B cell (primary cell): ENCODE measurements around the gene STX10. TPM values are rescaled to one million over a fixed set of nuclear protein-coding genes. Genes with fewer than 3 reads are reported as not detected.
A peak's percentile ranks its signal among the peaks of the same experiment; 100 is the strongest.

Experiments
- ATAC-seq: fragments of 200-7000 bp; cut with Tn5 transposase; one replicate; pipeline ENCODE4 v1.10.0; 2021; ENCODE audit warnings: low read depth, mild to moderate bottlenecking, moderate number of reproducible peaks, moderate library complexity
- CTCF ChIA-PET: fragments of 350-600 bp; sonication (Branson Sonifier 250); formaldehyde crosslinking; loops from one replicate; lab custom pipeline; 2021; ENCODE audit warnings: antibody characterized with exemption, inconsistent platforms; lab: Charles Lee
- POLR2A ChIA-PET: fragments of 350-600 bp; sonication (Branson Sonifier 250); formaldehyde crosslinking; loops from one replicate; lab custom pipeline; 2021; ENCODE audit warnings: antibody characterized with exemption; lab: Charles Lee
- DNase-seq: peaks from one replicate; pipeline ENCODE4 v3.0.0; 2013
- H2AFZ ChIP-seq: 2 replicates; pipeline ENCODE4 v1.6.1; 2012; ENCODE audit warnings: mild to moderate bottlenecking, low read depth, low read length; ENCODE audit not compliant: insufficient read depth, poor library complexity, severe bottlenecking
- H3K27ac ChIP-seq, 2 donors: 1 replicate in 1 of 2; 2 replicates in 1 of 2; pipeline ENCODE4 v1.5.1; 2012 to 2013; ENCODE audit warnings: low read length in 2 of 2, mild to moderate bottlenecking in 2 of 2, moderate library complexity in 1 of 2
- H3K27me3 ChIP-seq, 4 experiments: fragments of 200-600 bp in 1 of 4; sonication (generic) in 1 of 4; replicated peaks in 1 of 4; 1 replicate in 2 of 4; 2 replicates in 2 of 4; pipeline versions ENCODE4 v1.6.1 to v1.7.0; 2013 to 2016; ENCODE audit warnings: low read length in 3 of 4, mild to moderate bottlenecking in 2 of 4, mixed read lengths in 1 of 4, moderate library complexity in 1 of 4; ENCODE audit not compliant: insufficient read depth in 4 of 4, control insufficient read depth in 3 of 4; ENCODE audit errors: control extremely low read depth in 1 of 4
- H3K36me3 ChIP-seq, 2 experiments: replicated peaks in 1 of 2; 1 replicate in 1 of 2; 2 replicates in 1 of 2; pipeline versions ENCODE4 v1.6.1 to v1.7.1; 2013; ENCODE audit warnings: low read length in 1 of 2; ENCODE audit not compliant: insufficient read depth in 2 of 2, control insufficient read depth in 1 of 2; ENCODE audit errors: control extremely low read depth in 1 of 2, extremely low read depth in 1 of 2
- H3K4me1 ChIP-seq, 2 donors: fragments of 200-600 bp in 1 of 2; sonication (generic) in 1 of 2; 1 replicate in 1 of 2; 2 replicates in 1 of 2; pipeline versions ENCODE4 v1.5.1 to v1.6.1; 2013 to 2017; ENCODE audit warnings: low read length in 2 of 2; ENCODE audit not compliant: control insufficient read depth in 2 of 2, insufficient read depth in 2 of 2
- H3K4me2 ChIP-seq: replicated peaks from 2 replicates; pipeline ENCODE3; 2012; ENCODE audit warnings: mild to moderate bottlenecking, low read depth, low read length; ENCODE audit not compliant: poor library complexity, severe bottlenecking
- H3K4me3 ChIP-seq, 5 experiments: fragments of 200-600 bp in 1 of 5; sonication (generic) in 1 of 5; 1 replicate in 3 of 5; 2 replicates in 2 of 5; pipeline versions ENCODE4 v1.5.1 to v1.7.0; 2011 to 2016; ENCODE audit warnings: low read length in 4 of 5, mild to moderate bottlenecking in 4 of 5, low read depth in 2 of 5, control low read depth in 1 of 5, moderate library complexity in 1 of 5; ENCODE audit not compliant: insufficient read depth in 1 of 5; ENCODE audit errors: control extremely low read depth in 1 of 5, extremely low read depth in 1 of 5
- H3K79me2 ChIP-seq: fragments of 200-600 bp; sonication (generic); one replicate; pipeline ENCODE4 v1.6.0; 2016; ENCODE audit warnings: low read length; ENCODE audit not compliant: control insufficient read depth, insufficient read depth
- H3K9ac ChIP-seq: fragments of 200-600 bp; sonication (generic); 2 replicates; pipeline ENCODE4 v1.6.1; 2017; ENCODE audit warnings: mild to moderate bottlenecking, low read length, moderate library complexity
- H3K9me3 ChIP-seq, 3 donors: one replicate each; pipeline versions ENCODE4 v1.6.1 to v1.7.1; 2013; ENCODE audit warnings: low read length in 2 of 3; ENCODE audit not compliant: control insufficient read depth in 2 of 3, insufficient read depth in 1 of 3; ENCODE audit errors: control extremely low read depth in 1 of 3
- H4K20me1 ChIP-seq: 2 replicates; pipeline ENCODE4 v1.6.0; 2012; ENCODE audit warnings: mild to moderate bottlenecking, low read length; ENCODE audit not compliant: insufficient read depth, control insufficient read depth, poor library complexity, severe bottlenecking
- H3K27ac Mint-ChIP-seq: one replicate; pipeline ENCODE4 v1.8.0; 2021; ENCODE audit warnings: mixed read lengths
- H3K27me3 Mint-ChIP-seq: one replicate; pipeline ENCODE4 v1.8.0; 2021; ENCODE audit warnings: mixed read lengths
- H3K4me1 Mint-ChIP-seq: one replicate; pipeline ENCODE4 v1.8.0; 2021; ENCODE audit warnings: mixed read lengths
- H3K4me3 Mint-ChIP-seq: one replicate; pipeline ENCODE4 v1.8.0; 2021; ENCODE audit warnings: mixed read lengths
- H3K9me3 Mint-ChIP-seq: one replicate; pipeline ENCODE4 v1.8.0; 2022; ENCODE audit warnings: mixed read lengths; ENCODE audit not compliant: insufficient read depth
- EZH2 ChIP-seq: IDR thresholded peaks from 2 replicates; pipeline ENCODE4 v1.6.1; 2012; ENCODE audit warnings: borderline replicate concordance, low read depth, mild to moderate bottlenecking, moderate library complexity, low read length; ENCODE audit not compliant: insufficient read depth, poor library complexity, severe bottlenecking
- WGBS: methylation state at CpG from one replicate; pipeline ENCODE4 v1.1.5; 2013; ENCODE audit warnings: missing lambda C conversion rate; ENCODE audit not compliant: insufficient coverage; 5-methylcytosine and 5-hydroxymethylcytosine counted together
- intact Hi-C: fragments of 100-400 bp; cut with micrococcal nuclease; formaldehyde crosslinking; loops from one replicate; pipeline ENCODE4 v1.10.0; 2022
- polyA plus RNA-seq: library from polyadenylated mRNA; depleted of rRNA; stranded (reverse); fragments of >200 nt; gene quantifications from 2 replicates; pipeline ENCODE4 v1.2.3, GENCODE V29; 2012
- total RNA-seq, 2 donors: library from RNA; stranded (reverse); fragments of 120-200 nt in 1 of 2; gene quantifications; 1 replicate in 1 of 2; 2 replicates in 1 of 2; pipeline versions ENCODE4 v1.2.3 to v1.2.4, GENCODE V29; 2013 to 2022
- TF ChIP-seq, protein P1 (sequence below): fragments of 200-600 bp; IDR thresholded peaks from one replicate; pipeline ENCODE4 v1.8.0; 2022; ENCODE audit warnings: antibody characterized with exemption, mild to moderate bottlenecking

The STX10 gene
- total and polyA plus RNA-seq, 2 donors (not counting 1 experiment from before 2014, with no cell fraction given), result 59.0 to 147 TPM

DNA sequence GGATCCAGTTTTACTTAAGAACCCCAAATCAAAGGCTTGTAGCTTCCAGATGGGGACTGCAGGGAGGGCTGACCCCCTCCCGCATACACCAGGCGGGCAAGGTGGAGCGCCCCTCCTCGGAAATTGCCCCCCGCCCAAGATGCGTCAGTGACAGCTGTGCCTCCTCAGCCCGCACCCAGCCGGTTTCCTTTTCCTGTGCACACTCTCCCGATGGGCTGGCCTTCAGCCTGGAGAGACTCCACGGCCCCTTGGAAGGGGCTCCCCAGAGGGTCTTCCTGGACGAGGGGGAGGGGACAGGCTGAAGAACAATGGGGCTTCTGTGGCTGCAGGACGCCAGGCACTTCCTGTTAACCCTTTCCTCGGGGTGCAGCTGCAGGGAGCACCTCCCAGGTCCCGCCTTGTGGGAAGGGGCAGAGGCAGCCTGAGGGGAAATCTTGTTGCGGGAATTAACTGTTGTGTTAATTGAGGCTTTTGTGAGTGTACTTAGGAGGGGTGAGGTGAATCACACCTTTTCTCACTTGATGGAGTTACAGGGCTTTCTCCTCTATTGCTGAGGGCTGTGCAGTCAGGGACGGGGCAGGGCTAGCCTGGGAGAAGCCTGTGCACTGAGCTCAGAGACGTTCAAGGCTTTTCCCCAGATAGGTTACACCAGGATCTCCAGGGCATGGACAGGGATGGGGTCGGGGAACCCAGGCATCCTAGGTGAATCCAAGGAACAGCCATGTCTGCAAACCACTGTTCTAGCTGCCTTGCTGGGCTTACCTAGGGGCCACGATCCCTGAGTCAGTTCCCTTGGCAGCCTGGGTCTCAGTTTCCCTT, 14.4 kb upstream of the STX10 start:
- POLR2A ChIA-PET, result interaction anchor here (0.6 to 7.1 kb wide), 11 partner anchors 10 to 1206 kb away, joined by 3 to 64 read pairs (median 6); no protein-coding TSS in a partner anchor
- Histone ChIP-seq H2AFZ (peak overlapping the region; percentile 84), H3K79me2 (peaks cover 16% of the 10 kb centered on the region), H4K20me1 (no peaks in the 10 kb centered on the region), H3K4me3 (peak overlapping the region in 4 of 5 experiments; percentile 16 to 51 (median 30)), H3K4me2 (peak overlapping the region; percentile 94), H3K4me1 (peaks cover 86 to 100% of the 10 kb centered on the region in 2 donors), H3K9me3 (no peaks in the 10 kb centered on the region), H3K27me3 (no peaks in the 10 kb centered on the region), H3K9ac (peak overlapping the region; percentile 43), H3K36me3 (no peaks in the 10 kb centered on the region), H3K27ac (peak overlapping the region; percentile 85 to 94)
- intact Hi-C loops, result loop anchor here (5.0 kb wide), 1 partner anchor 1218 kb away; the partner anchor contains the start of gene ADGRE5
- DNase-seq, result peak; percentile 63
- no peak for ATAC-seq
- 9% methylated on average over 16 of the region's 19 CpGs for WGBS
- Mint-ChIP-seq H3K4me3 (peak overlapping the region; percentile 92), H3K27ac (peak overlapping the region; percentile 97), H3K27me3 (no peaks in the 10 kb centered on the region), H3K9me3 (no peaks in the 10 kb centered on the region), H3K4me1 (peaks cover 71% of the 10 kb centered on the region)
- CTCF ChIA-PET, result interaction anchor here (0.6 to 12.6 kb wide), 11 partner anchors 9 to 276 kb away, joined by 3 to 154 read pairs (median 5); no protein-coding TSS in a partner anchor
- TF ChIP-seq EZH2, result no peak
- TF ChIP-seq, protein P1, sequence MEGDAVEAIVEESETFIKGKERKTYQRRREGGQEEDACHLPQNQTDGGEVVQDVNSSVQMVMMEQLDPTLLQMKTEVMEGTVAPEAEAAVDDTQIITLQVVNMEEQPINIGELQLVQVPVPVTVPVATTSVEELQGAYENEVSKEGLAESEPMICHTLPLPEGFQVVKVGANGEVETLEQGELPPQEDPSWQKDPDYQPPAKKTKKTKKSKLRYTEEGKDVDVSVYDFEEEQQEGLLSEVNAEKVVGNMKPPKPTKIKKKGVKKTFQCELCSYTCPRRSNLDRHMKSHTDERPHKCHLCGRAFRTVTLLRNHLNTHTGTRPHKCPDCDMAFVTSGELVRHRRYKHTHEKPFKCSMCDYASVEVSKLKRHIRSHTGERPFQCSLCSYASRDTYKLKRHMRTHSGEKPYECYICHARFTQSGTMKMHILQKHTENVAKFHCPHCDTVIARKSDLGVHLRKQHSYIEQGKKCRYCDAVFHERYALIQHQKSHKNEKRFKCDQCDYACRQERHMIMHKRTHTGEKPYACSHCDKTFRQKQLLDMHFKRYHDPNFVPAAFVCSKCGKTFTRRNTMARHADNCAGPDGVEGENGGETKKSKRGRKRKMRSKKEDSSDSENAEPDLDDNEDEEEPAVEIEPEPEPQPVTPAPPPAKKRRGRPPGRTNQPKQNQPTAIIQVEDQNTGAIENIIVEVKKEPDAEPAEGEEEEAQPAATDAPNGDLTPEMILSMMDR, result no peak
